Measurements from ENCODE around the gene BARHL1.

DNA sequence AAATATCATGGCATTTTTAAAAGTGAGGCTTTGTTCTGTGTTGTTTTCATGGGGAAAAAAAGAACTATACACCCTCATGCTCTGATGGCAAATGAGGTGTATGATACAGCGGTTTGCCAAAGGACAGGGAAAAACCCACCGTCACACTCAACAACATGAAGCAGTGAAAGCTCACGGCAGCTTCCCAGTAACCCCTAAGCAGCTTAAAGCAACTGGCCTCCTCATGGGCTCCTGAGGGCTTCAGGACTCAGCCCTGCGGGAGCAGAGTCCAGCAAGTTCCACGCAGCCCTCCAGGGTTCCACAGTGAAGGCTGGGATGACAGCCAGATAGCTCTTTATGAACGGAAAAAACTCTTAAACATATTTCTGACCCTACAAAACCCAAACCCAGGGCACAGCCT lies 12.9 kb downstream of the BARHL1 start:
- TF ChIP-seq GATA2 (IDR thresholded peaks at IDR 0.05; ENCODE audit: low read depth, low read length) (no peak), GATA3 (IDR thresholded peaks at IDR 0.05; ENCODE audit: low read depth, low read length) (no peak)

All from SH-SY5Y (cell line).